Activated CD4-positive, alpha-beta T cell treated with anti-CD3 and anti-CD28 coated beads, Interleukin-2, amount 50 U/mL, for 24 hours (primary cell): Measurements from ENCODE around the gene FKBP15.
A peak's percentile ranks its signal among the peaks of the same experiment; 100 is the strongest.

Source experiments
- DNase-seq, 2 donors: peaks; one replicate each; pipeline ENCODE4 v3.0.0-alpha.2; 2020; ENCODE audit warnings: low read depth in 1 of 2, low spot score in 1 of 2

FKBP15 gene

GRCh38 chr9:113181165-113181564 lies 39.9 kb downstream of the FKBP15 start:
- no peak for DNase-seq

- no peak for DNase-seq
Observed at GRCh38 chr9:113179839-113180238, 41.2 kb downstream of the FKBP15 start.

- DNase-seq, result no peak
Observed at GRCh38 chr9:113178087-113178486, 43.0 kb downstream of the FKBP15 start.

- DNase-seq, result no peak
Observed at GRCh38 chr9:113177251-113177650, 43.8 kb downstream of the FKBP15 start.

GRCh38 chr9:113176803-113177202 lies 44.3 kb downstream of the FKBP15 start:
- DNase-seq, result no peak

- DNase-seq, result no peak
Observed at GRCh38 chr9:113173341-113173740, 47.7 kb downstream of the FKBP15 start.

GRCh38 chr9:113168809-113169208 lies 52.3 kb downstream of the FKBP15 start:
- no peak for DNase-seq

- DNase-seq, result no peak
Observed at GRCh38 chr9:113166039-113166438, 55.0 kb downstream of the FKBP15 start.

GRCh38 chr9:113164536-113165300 lies 56.4 kb downstream of the FKBP15 start:
- no peak for DNase-seq

- DNase-seq, result no peak
Observed at GRCh38 chr9:113163001-113163400, 58.1 kb downstream of the FKBP15 start.

- DNase-seq, result no peak
Observed at GRCh38 chr9:113160571-113160970, 60.5 kb downstream of the FKBP15 start.

- DNase-seq, result no peak
Observed at GRCh38 chr9:113158446-113158845, 62.6 kb downstream of the FKBP15 start.

- no peak for DNase-seq
Observed at GRCh38 chr9:113156880-113157279, 64.2 kb downstream of the FKBP15 start.

GRCh38 chr9:113155911-113156588 lies 65.0 kb downstream of the FKBP15 start:
- peak in 1 of 2 donors; percentile 6 for DNase-seq

- no peak for DNase-seq
Observed at GRCh38 chr9:113154946-113155345, 66.1 kb downstream of the FKBP15 start.

- no peak for DNase-seq
Observed at GRCh38 chr9:113154471-113154870, 66.6 kb downstream of the FKBP15 start.

GRCh38 chr9:113153599-113153998 lies 67.5 kb downstream of the FKBP15 start:
- no peak for DNase-seq

GRCh38 chr9:113152699-113153098 lies 68.4 kb downstream of the FKBP15 start:
- DNase-seq, result no peak

GRCh38 chr9:113151696-113152630 lies 69.1 kb downstream of the FKBP15 start:
- no peak for DNase-seq

GRCh38 chr9:113150670-113151611 lies 70.1 kb downstream of the FKBP15 start, which contains the start of gene SLC31A2:
Gene SLC31A2, plus strand, starts transcription at chr9:113151007. Its CDS starts 68 bp downstream, at chr9:113151075.
- DNase-seq, result peak; percentile 68 to 80
